Loucy (cell line): ENCODE measurements around the gene CACNA2D4.

Source experiments
- EZH2phosphoT487 ChIP-seq: fragments of 200-600 bp; IDR thresholded peaks from 2 replicates; pipeline ENCODE4 v1.6.1; 2018; ENCODE audit warnings: antibody characterized with exemption, mild to moderate bottlenecking, moderate library complexity, borderline replicate concordance
- TF ChIP-seq, protein P1 (sequence below): fragments of 200-600 bp; sonication (generic); conservative IDR thresholded peaks from 2 replicates; pipeline ENCODE4 v1.5.1; 2014; ENCODE audit warnings: mild to moderate bottlenecking, antibody characterized with exemption, low read length

DNA sequence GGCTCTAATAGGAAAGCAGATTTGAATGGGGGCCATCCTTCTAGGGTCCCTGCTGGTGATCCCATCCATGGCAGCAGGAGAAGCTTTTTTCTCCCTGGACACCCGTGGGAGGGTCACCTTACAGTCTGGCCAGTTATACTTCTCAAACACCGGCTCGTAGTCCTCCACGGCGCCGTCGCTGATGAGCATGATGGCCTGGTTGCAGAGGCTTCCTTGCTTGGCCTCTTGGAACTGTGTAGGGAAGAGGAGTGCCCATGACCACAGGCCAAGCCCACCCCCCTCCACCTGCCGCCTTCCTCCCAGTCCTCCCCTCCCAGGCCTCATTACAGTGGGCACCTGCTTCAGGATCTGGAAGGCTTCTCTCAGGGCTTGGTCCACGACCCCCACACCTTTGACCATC, 33.8 kb downstream of the CACNA2D4 start:
- TF ChIP-seq, protein P1, sequence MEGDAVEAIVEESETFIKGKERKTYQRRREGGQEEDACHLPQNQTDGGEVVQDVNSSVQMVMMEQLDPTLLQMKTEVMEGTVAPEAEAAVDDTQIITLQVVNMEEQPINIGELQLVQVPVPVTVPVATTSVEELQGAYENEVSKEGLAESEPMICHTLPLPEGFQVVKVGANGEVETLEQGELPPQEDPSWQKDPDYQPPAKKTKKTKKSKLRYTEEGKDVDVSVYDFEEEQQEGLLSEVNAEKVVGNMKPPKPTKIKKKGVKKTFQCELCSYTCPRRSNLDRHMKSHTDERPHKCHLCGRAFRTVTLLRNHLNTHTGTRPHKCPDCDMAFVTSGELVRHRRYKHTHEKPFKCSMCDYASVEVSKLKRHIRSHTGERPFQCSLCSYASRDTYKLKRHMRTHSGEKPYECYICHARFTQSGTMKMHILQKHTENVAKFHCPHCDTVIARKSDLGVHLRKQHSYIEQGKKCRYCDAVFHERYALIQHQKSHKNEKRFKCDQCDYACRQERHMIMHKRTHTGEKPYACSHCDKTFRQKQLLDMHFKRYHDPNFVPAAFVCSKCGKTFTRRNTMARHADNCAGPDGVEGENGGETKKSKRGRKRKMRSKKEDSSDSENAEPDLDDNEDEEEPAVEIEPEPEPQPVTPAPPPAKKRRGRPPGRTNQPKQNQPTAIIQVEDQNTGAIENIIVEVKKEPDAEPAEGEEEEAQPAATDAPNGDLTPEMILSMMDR = no peak
- TF ChIP-seq EZH2phosphoT487 = no peak
